Endodermal cell (in vitro differentiated cells): ENCODE data around the gene PPIL6. TPM values are rescaled to one million over a fixed set of nuclear protein-coding genes. Genes with fewer than 3 reads are reported as not detected.

Source experiments
- DNase-seq: peaks from one replicate; pipeline ENCODE4 v3.0.0-alpha.2; 2017
- H3K27ac ChIP-seq: 2 replicates; pipeline ENCODE4 v1.5.1; 2013; ENCODE audit warnings: mild to moderate bottlenecking, low read depth, low read length, moderate library complexity
- H3K27me3 ChIP-seq: 2 replicates; pipeline ENCODE4 v1.6.1; 2013; ENCODE audit warnings: mild to moderate bottlenecking, low read length, moderate library complexity; ENCODE audit not compliant: insufficient read depth, control insufficient read depth, poor library complexity, severe bottlenecking
- H3K36me3 ChIP-seq: 2 replicates; pipeline ENCODE4 v1.7.0; 2013; ENCODE audit warnings: mild to moderate bottlenecking, low read length, moderate library complexity; ENCODE audit not compliant: control insufficient read depth, insufficient read depth
- H3K4me1 ChIP-seq: one replicate; pipeline ENCODE4 v1.7.0; 2013; ENCODE audit warnings: low read length; ENCODE audit not compliant: control insufficient read depth, insufficient read depth
- H3K4me3 ChIP-seq: 2 replicates; pipeline ENCODE4 v1.5.1; 2013; ENCODE audit warnings: mild to moderate bottlenecking, low read length, moderate library complexity
- H3K9ac ChIP-seq: 2 replicates; pipeline ENCODE4 v1.6.1; 2013; ENCODE audit warnings: mild to moderate bottlenecking, low read length, moderate library complexity; ENCODE audit not compliant: poor library complexity, severe bottlenecking; ENCODE audit errors: extremely low read depth
- H3K9me3 ChIP-seq: 2 replicates; pipeline ENCODE4 v1.6.1; 2013; ENCODE audit warnings: mild to moderate bottlenecking, low read length, moderate library complexity; ENCODE audit not compliant: control insufficient read depth
- H3K27ac Mint-ChIP-seq: 2 replicates; pipeline ENCODE4 v1.8.0; 2020; ENCODE audit warnings: mixed read lengths
- H3K27me3 Mint-ChIP-seq: 2 replicates; pipeline ENCODE4 v1.8.0; 2021; ENCODE audit warnings: mild to moderate bottlenecking, mixed read lengths; ENCODE audit not compliant: insufficient read depth
- H3K36me3 Mint-ChIP-seq: 2 replicates; pipeline ENCODE4 v1.8.0; 2020; ENCODE audit warnings: low read depth, mixed read lengths
- H3K4me1 Mint-ChIP-seq: 2 replicates; pipeline ENCODE4 v1.8.0; 2020; ENCODE audit warnings: mixed read lengths
- H3K4me3 Mint-ChIP-seq: 2 replicates; pipeline ENCODE4 v1.8.0; 2020; ENCODE audit warnings: mild to moderate bottlenecking, moderate library complexity, mixed read lengths
- H3K9me3 Mint-ChIP-seq: 2 replicates; pipeline ENCODE4 v1.8.0; 2020; ENCODE audit warnings: mild to moderate bottlenecking, mixed read lengths
- WGBS, 2 experiments: methylation state at CpG; one replicate each; pipeline versions ENCODE4 v1.1.5 to v1.1.7; 2013; ENCODE audit warnings: missing lambda C conversion rate in 2 of 2, mixed read lengths in 1 of 2; ENCODE audit not compliant: insufficient coverage in 1 of 2, insufficient read length in 1 of 2; 5-methylcytosine and 5-hydroxymethylcytosine counted together
- total RNA-seq, 2 donors: library from RNA; stranded (reverse); fragmentation: NEBNext Ultra II Directional in 1 of 2; extraction: Animal tissue kit (Norgen Biotek cat#: 25700) in 1 of 2; gene quantifications; 2 replicates in 1 of 2; 3 replicates in 1 of 2; pipeline ENCODE4 v1.2.1, GENCODE V29; 2021
- TF ChIP-seq, protein P1 (sequence below): fragments of 200-600 bp; sonication (generic); conservative IDR thresholded peaks from 2 replicates; pipeline ENCODE4 v1.5.0; 2021; ENCODE audit warnings: antibody characterized with exemption, mild to moderate bottlenecking

Gene PPIL6
- total RNA-seq, 2 donors from 2014 or later, result 2.2 to 2.9 TPM

DNA sequence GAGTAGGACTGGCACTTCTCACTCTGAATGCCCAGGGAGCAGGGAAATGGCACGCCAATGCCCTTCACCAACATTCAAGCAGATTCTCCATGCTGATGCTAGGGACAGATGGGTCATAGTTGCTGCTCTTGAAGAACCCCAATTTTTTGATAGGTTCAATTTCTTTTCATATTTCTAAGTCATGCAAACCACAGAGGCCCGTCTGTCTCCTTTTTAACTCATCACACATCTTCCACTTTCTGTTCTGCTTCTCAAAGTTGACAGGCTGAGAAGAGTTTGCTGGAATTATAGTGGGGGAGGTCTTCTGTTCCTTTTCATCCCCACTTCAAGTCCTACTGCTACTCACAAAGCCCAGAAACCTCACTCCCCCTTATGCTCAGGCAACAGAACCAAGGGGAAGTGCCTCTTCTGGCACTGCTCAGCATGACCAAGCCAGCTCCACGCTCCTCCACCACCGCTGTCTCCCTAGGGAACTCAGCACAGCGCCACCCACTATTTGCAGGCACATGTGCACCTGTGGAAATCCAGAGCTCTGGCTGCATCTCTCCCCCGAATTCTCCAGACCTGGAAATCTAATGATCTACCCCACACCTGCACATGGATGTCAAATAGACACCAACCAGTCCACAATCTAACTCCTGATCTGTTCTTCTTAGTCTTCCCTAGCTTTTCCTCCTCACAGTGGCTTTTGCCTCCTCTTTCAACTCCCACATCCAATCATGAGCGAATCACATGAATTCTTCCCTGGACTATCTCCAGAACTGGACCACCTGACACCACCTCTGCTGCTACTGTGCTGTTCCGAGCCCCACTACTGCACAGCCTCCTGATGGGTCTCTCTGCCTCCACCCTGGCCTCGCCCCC lies 31.9 kb upstream of the PPIL6 start:
- peaks cover 2% of the 10 kb centered on the region for H3K9me3 ChIP-seq
- H3K4me3 ChIP-seq, result no peak overlapping the region
- no peak for DNase-seq
- Mint-ChIP-seq H3K9me3 (no peaks in the 10 kb centered on the region), H3K36me3 (peaks cover 77% of the 10 kb centered on the region), H3K4me3 (no peak overlapping the region), H3K27ac (no peak overlapping the region), H3K4me1 (peaks cover 8% of the 10 kb centered on the region), H3K27me3 (no peaks in the 10 kb centered on the region)
- H3K4me1 ChIP-seq, result no peaks in the 10 kb centered on the region
- peaks cover 85% of the 10 kb centered on the region for H3K36me3 ChIP-seq
- TF ChIP-seq, protein P1, sequence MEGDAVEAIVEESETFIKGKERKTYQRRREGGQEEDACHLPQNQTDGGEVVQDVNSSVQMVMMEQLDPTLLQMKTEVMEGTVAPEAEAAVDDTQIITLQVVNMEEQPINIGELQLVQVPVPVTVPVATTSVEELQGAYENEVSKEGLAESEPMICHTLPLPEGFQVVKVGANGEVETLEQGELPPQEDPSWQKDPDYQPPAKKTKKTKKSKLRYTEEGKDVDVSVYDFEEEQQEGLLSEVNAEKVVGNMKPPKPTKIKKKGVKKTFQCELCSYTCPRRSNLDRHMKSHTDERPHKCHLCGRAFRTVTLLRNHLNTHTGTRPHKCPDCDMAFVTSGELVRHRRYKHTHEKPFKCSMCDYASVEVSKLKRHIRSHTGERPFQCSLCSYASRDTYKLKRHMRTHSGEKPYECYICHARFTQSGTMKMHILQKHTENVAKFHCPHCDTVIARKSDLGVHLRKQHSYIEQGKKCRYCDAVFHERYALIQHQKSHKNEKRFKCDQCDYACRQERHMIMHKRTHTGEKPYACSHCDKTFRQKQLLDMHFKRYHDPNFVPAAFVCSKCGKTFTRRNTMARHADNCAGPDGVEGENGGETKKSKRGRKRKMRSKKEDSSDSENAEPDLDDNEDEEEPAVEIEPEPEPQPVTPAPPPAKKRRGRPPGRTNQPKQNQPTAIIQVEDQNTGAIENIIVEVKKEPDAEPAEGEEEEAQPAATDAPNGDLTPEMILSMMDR, result no peak
- no peaks in the 10 kb centered on the region for H3K27me3 ChIP-seq
- no peak overlapping the region for H3K27ac ChIP-seq
- no peak overlapping the region for H3K9ac ChIP-seq
- 88 to 95% methylated on average over 5 to 9 of the region's 9 CpGs for WGBS, 2 experiments

DNA sequence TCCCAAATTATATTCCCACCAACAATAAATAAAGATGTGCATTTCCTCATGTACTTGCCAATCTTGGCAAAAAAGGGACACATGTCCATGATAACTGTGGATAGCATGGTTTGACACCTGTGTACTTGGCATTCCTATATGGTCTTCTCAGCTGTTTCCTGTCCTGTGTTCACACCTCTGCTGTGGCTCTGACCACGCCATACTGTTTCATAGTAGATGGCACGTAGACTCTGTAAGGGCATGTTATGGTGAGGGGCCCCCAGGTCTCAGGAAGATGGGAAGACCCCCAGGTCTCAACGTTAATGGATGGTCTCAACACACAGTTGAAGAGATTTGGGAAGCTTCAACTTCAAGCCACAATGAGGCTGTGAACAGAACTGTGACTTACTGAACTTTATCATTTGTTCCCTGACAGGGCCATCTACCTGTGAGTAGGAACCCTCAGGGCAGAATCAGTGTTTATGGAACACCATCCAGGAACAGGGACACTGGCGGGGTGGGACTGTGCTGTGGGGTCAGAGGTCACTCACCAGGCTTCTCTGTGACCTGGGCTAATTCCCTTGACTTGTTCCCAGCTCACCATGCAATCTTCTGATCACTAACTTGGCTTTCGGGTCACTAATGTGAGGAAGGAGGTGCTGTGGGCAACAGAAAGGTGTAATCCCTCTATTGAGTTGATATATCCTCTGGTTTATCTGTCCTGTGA lies 30.8 kb upstream of the PPIL6 start:
- WGBS, 2 experiments, result 95 to 96% methylated on average over 4 to 5 of the region's 5 CpGs
- peaks cover 82% of the 10 kb centered on the region for H3K36me3 Mint-ChIP-seq
- TF ChIP-seq, protein P1, result no peak

DNA sequence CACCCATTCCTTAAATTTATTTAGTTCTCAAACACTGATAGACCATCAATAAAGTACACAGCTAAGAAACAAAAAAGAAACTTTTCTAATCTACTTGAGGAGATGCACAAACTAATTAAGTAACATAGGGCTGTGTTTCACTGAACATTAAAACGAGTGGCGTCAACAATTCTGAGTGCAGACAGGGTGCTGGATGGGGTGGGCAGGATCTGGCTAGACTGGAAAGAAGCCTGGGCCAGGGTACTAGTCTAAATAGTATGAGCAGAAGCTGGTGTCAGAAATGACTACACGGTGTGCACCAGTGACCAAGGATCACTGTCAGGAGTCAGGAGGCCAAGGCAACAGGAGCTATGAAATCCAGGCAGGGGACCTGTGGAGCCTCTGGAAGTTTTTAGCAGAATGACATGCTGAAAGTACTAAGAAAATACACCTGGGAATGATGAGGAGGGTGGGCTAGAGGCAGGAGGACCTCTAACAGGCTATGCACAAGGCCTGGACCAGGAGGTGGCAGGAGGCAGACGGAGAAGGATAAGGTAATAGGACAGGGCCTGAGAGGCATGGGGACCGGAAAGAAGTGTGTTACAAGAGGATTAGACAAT lies 29.3 kb upstream of the PPIL6 start:
- Histone ChIP-seq H3K27ac (no peak overlapping the region), H3K4me3 (no peak overlapping the region), H3K36me3 (peaks cover 85% of the 10 kb centered on the region), H3K9ac (no peak overlapping the region), H3K4me1 (no peaks in the 10 kb centered on the region), H3K9me3 (peaks cover 6% of the 10 kb centered on the region), H3K27me3 (no peaks in the 10 kb centered on the region)
- TF ChIP-seq, protein P1, result no peak
- H3K9me3 Mint-ChIP-seq, result no peaks in the 10 kb centered on the region
- H3K4me1 Mint-ChIP-seq, result peaks cover 2% of the 10 kb centered on the region
- no peak overlapping the region for H3K27ac Mint-ChIP-seq
- peaks cover 83% of the 10 kb centered on the region for H3K36me3 Mint-ChIP-seq
- no peak for DNase-seq
- no peaks in the 10 kb centered on the region for H3K27me3 Mint-ChIP-seq
- no peak overlapping the region for H3K4me3 Mint-ChIP-seq
- WGBS, 2 experiments, result 88 to 92% methylated on average over 5 of the region's 5 CpGs

More for the DNA sequence above, 30.8 kb upstream of the PPIL6 start:
- Histone ChIP-seq H3K4me3 (no peak overlapping the region), H3K9me3 (peaks cover 6% of the 10 kb centered on the region), H3K9ac (no peak overlapping the region), H3K4me1 (no peaks in the 10 kb centered on the region), H3K36me3 (peaks cover 84% of the 10 kb centered on the region), H3K27me3 (no peaks in the 10 kb centered on the region), H3K27ac (no peak overlapping the region)
- no peaks in the 10 kb centered on the region for H3K27me3 Mint-ChIP-seq
- peaks cover 6% of the 10 kb centered on the region for H3K4me1 Mint-ChIP-seq
- H3K4me3 Mint-ChIP-seq, result no peak overlapping the region
- H3K27ac Mint-ChIP-seq, result no peak overlapping the region
- no peaks in the 10 kb centered on the region for H3K9me3 Mint-ChIP-seq
- no peak for DNase-seq
